SW 1271 (cell line): ENCODE data around the gene MYRF.
A peak's percentile ranks its signal among the peaks of the same experiment; 100 is the strongest.

Source experiments
- DNase-seq, 2 experiments: peaks; one replicate each; lab custom pipeline; 2025; lab: John Stamatoyannopoulos, UW

Gene MYRF

DNA sequence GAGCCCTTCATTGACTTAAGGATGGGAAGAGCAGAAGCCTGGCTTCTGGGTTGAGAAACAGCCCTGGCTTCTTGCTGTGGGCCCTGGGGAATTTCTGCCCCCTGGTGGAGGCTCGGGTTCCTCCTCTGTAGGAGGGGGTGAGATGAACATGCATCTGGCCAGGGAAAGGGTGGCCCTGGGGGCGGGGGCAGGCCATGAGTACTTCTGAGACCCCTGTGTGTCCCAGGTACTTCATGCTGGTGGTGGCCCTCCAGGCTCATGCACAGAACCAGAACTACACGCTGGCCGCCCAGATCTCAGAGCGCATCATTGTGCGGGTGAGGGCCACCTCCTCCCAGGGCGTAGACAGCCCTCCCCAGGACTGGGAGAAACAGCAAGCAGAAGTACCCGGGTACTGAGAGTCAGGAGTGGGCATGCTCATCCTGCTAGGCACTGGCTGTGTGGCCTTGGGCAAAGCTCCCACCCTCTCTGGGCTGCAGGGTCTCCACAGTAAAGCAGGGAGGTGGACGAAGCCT is 24.2 kb downstream of the MYRF start:
- peak; percentile 27 to 46 for DNase-seq

- DNase-seq = no peak
These were observed 25.0 kb downstream of the MYRF start for GRCh38 chr11:61777234-61778090.

GRCh38 chr11:61778357-61778886 is 26.0 kb downstream of the MYRF start:
- no peak for DNase-seq

DNA sequence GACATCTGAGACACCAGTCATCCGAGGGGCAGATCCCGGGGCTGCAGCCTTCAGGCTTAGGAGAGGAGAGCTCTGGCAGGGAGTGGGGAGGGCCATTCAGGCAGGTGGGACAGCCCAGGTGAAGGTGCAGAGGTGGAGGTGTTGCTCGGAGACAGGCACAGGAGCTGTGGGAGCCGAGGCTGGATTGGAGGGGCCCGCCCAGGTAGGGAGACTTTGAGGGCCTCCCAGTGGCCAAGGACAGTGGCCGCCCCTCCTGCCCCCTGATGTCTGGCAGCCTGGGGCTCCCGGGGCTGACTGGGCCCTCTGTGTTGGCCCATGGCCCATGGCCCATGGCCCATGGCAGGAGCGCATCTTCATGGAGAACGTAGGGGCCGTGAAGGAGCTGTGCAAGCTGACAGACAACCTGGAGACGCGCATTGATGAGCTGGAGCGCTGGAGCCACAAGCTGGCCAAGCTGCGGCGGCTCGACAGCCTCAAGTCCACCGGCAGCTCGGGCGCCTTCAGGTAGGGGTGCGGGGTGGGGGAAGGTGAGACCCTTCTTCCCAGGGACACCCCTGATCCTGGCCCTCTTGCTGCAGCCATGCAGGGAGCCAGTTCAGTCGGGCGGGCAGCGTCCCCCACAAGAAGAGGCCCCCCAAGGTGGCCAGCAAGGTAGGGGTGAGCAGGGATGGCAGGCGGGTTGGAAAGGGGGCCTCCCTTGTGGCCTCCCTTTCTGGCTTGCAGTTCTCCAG is 26.6 kb downstream of the MYRF start:
- DNase-seq = no peak

- no peak for DNase-seq
These were observed 27.5 kb downstream of the MYRF start for GRCh38 chr11:61779666-61780525.

DNA sequence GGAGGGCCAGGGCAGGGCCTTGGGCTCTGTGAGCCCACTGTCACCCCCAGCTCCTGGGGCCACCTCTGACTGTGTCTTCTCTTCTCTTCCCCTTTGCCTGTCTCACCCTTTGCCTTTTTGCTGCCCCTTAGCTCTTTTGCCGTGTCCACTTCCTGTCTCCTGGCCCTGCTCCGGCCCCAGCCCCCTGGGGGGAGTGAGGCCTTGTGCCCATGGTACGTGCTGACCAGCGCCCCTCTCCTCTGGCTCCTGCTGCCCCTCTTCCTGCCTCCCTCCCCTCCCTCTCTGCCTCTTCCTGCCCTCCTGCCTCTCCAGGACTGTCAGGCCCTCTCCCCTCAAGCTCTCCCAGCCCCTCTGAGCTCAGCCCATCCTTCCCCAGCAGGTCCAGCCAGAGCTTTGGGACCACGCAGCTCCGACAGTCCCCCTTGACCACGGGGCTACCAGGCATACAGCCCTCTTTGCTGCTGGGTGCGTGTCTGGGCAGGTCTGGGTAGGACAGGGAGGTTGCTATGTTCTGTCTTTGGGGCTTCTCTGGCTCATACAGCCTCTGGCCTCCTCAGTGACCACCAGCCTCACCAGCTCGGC is 28.2 kb downstream of the MYRF start:
- DNase-seq = no peak

DNA sequence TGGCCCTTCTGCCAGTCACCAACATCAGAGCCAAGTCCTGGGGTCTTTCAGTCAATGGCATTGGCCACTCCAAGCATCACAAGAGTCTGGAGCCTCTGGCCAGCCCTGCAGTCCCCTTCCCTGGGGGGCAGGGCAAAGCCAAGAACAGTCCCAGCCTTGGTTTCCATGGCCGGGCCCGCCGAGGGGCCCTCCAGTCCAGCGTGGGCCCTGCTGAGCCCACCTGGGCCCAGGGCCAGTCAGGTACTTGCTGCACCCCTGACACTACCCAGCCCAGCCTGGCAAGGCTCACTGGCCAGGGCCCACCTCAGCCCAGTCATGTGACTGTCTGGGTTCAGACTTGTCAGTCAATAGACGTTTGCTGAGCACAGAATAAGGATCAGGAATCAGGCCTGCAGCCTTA is 29.1 kb downstream of the MYRF start:
- no peak for DNase-seq

GRCh38 chr11:61782299-61782698 is 29.9 kb downstream of the MYRF start:
- no peak for DNase-seq

DNA sequence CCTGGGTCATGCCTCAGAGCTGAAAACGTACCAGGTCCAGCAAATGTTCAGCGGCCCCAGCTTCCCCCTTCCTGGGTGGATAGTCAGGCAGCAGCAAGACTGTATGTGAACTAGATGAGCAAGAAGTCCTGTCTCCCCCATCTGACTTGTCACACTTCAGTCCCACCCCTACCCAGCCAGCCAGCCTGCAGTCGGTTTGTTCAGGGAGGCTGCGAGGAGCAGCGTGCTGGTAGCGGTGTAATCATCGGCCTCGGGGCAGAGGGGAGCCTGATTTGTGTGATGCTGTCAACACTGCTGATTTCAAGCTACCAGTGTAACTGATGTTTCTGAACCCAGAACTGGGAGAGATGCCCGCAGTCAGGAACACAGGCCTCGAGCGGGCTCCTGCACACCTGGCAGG is 30.4 kb downstream of the MYRF start:
- no peak for DNase-seq

GRCh38 chr11:61783717-61784505 is 31.5 kb downstream of the MYRF start:
- no peak for DNase-seq

DNA sequence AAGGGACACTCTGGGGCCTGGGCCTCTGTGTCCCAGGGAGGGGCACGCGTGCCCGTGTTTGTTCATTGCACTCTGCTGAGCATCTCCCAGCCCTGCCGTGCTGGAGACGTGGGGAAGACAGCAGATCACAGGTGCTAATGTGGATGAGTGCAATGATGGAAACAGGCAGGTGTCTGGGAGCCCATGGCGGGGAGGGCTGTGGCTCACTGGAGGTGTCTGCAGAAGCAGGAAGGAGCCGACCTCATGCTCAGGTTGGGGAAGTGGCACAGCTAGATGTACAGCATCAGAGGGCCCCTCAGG is 32.0 kb downstream of the MYRF start:
- no peak for DNase-seq

GRCh38 chr11:61785837-61786402 is 33.5 kb downstream of the MYRF start:
- no peak for DNase-seq

DNA sequence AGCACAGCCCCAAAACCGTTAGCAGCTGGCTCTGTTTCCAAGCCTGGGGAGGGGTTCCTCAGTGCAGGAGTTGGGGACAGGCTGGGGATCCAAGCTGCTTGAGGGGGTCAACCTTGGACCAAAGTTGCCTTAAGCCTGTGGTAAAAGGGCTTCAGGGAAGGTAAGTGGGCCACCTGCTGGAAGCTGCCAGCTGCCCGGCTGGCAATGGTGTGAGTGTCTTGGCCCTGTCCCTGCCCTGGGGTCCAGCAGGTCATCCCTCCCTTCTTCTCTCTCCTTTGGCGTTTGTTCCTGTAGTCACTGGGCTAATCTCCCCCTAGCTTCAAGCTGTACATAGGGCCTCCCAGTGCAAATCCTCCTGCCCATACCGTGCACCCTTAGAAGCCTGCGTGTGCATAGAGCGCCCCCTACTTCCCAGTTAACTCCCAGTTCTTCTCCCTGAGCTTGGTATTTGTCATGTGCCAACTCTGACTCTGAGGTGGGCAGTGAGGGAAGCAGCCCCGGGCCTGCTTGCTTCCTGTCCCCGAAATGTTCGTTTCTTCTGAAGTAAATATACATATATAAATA is 35.6 kb downstream of the MYRF start:
- peak in 1 of 2 experiments; percentile 19 for DNase-seq

- peak; percentile 35 to 80 for DNase-seq
These were observed 39.4 kb downstream of the MYRF start for GRCh38 chr11:61791737-61792309.

DNA sequence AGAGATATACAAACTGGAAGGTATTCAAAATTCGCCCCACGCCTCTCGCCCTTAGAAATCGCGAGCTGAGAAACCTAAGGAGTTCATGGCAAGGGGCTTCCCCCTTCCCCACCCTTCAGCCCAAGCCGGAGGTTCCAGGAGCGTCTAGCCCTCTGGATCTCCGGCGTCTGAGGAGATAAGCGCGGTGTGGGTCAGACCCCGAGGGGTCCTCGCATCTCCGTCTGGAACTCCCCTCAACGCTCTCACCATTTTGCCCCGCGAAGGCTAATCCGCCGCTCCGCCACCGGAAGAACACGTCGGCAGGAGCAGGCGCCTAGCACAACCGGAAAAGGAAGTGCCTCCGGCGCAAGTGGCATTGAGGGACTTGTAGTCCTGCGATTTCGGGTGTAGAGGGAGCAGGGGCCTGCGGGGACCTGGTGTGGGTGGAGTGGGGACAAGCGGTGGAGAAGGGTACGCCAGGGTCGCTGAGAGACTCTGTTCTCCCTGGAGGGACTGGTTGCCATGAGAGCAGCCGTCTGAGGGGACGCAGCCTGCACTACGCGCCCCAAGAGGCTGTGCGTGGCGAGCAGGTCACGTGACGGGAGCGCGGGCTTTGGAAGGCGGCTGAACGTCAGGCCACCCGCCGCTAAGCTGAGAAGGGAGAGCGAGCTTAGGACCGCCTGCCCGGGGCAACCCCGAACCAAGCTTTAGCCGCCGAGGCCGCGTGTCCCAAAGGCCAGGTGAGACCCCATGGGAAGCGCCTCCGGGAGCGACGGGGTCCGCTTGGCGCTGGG is 40.1 kb downstream of the MYRF start, which contains the start of the genes FEN1 and TMEM258:
Gene FEN1, plus strand, starts transcription at position 602 of the 773 bp plus-strand sequence. CDS start 2,451 bp downstream, outside the sequence.
Gene TMEM258, minus strand, starts transcription at position 290 of the 773 bp plus-strand sequence. Its CDS starts 41 bp downstream, at position 249.
- peak; percentile 81 to 93 for DNase-seq

DNA sequence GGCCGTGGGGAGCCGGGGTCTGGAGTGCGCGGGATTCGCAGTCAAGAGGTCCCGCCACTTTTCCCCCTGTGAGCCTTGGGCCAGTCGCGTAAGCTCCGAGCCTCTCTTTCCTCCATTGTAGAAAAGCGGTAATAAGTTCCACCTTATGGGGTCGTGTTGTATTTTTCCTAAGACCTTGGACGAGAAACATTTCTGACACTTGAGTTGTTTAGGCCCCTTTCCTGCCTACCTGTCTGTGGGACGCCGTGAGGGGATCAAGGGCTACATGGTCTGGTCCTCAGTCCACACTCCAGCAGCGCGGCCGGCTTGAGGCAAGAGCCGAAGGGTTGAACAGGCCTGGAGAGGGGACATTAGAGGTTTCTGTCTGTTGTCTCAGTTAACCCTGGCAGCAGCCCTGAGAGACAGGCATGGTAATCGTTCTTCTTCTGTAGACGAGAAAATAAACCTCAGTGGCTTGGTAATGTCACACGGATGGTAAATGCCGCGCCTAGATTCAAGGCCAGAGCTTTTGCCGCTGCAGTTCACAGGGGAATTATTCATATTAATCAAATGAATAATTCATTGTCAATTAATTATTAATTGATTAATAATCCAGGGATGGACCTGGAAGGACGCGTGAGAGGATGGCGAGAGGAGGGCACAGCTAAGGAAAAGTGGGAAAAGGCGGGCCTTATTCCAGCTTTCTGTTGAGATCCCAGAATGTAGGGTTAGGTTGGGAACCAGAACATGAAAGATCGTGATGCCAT is 40.8 kb downstream of the MYRF start:
- DNase-seq = no peak

DNA sequence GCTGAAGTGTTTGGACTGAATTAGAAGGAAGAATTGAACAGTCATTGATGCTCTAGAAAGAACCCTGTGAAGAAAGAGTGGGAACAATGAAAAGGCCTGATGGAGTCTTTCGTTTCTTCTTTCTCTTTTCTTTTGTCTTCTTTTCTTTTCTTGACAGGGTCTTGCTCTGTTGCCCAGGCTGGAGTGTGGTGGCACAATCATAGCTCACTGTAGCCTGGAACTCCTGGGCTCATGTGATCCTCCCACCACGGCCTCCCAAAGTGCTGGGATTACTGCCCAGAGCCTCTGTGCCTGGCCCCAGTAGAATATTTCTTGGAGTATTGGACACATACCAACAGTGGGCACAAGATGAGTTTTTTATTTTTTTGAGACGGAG is 41.4 kb downstream of the MYRF start:
- DNase-seq = no peak

GRCh38 chr11:61794579-61794978 is 42.1 kb downstream of the MYRF start:
- no peak for DNase-seq
